WTC11 (cell line): ENCODE measurements around the gene NCS1. TPM values are rescaled to one million over a fixed set of nuclear protein-coding genes. Genes with fewer than 3 reads are reported as not detected.
A peak's percentile ranks its signal among the peaks of the same experiment; 100 is the strongest.

Experiments used
- ATAC-seq: fragments of 200-7000 bp; cut with Tn5 transposase; 2 replicates; pipeline ENCODE4 v1.10.0; 2021; ENCODE audit warnings: mild to moderate bottlenecking, moderate library complexity
- CTCF ChIA-PET: fragments of 300-600 bp; sonication (Branson Sonifier 250); formaldehyde crosslinking; loops from one replicate; lab custom pipeline; 2021; ENCODE audit warnings: antibody characterized with exemption; lab: Charles Lee
- POLR2A ChIA-PET: fragments of 350-600 bp; sonication (Branson Sonifier 250); formaldehyde crosslinking; loops from one replicate; lab custom pipeline; 2021; ENCODE audit warnings: antibody characterized with exemption; lab: Charles Lee
- DNase-seq: peaks from one replicate; pipeline ENCODE4 v3.0.0; 2021; ENCODE audit warnings: low spot score
- H3K27ac Mint-ChIP-seq: 2 replicates; pipeline ENCODE4 v1.8.0; 2021; ENCODE audit warnings: mixed read lengths
- H3K27me3 Mint-ChIP-seq: 2 replicates; pipeline ENCODE4 v1.8.0; 2021; ENCODE audit warnings: low read depth, mild to moderate bottlenecking, moderate library complexity, mixed read lengths
- H3K36me3 Mint-ChIP-seq: 2 replicates; pipeline ENCODE4 v1.8.0; 2021; ENCODE audit warnings: mixed read lengths
- H3K4me1 Mint-ChIP-seq: 2 replicates; pipeline ENCODE4 v1.8.0; 2022; ENCODE audit warnings: mixed read lengths
- H3K4me3 Mint-ChIP-seq: 2 replicates; pipeline ENCODE4 v1.8.0; 2021; ENCODE audit warnings: mild to moderate bottlenecking, moderate library complexity, mixed read lengths
- H3K9me3 Mint-ChIP-seq: 2 replicates; pipeline ENCODE4 v1.8.0; 2021; ENCODE audit warnings: mixed read lengths
- AR ChIP-seq: fragments of 250-450 bp; sonication (Bioruptor Pico); IDR thresholded peaks from 2 replicates; pipeline ENCODE4 v1.9.0; 2021; ENCODE audit warnings: mild to moderate bottlenecking
- ATF1 ChIP-seq: sonication (generic); formaldehyde crosslinking; IDR thresholded peaks from 2 replicates; pipeline ENCODE4 v1.8.1; 2023; ENCODE audit warnings: mild to moderate bottlenecking, moderate library complexity, missing genetic modification reagents
- ATF6 ChIP-seq: sonication (generic); formaldehyde crosslinking; IDR thresholded peaks from 2 replicates; pipeline ENCODE4 v1.8.1; 2023; ENCODE audit warnings: mild to moderate bottlenecking, missing genetic modification reagents
- CBFB ChIP-seq: sonication (generic); formaldehyde crosslinking; IDR thresholded peaks from 2 replicates; pipeline ENCODE4 v1.8.1; 2022; ENCODE audit warnings: mild to moderate bottlenecking, low read depth, missing genetic modification reagents
- CREB1 ChIP-seq: sonication (generic); formaldehyde crosslinking; IDR thresholded peaks from 2 replicates; pipeline ENCODE4 v1.8.0; 2023; ENCODE audit warnings: mild to moderate bottlenecking, missing genetic modification reagents
- CREM ChIP-seq: sonication (generic); formaldehyde crosslinking; IDR thresholded peaks from 2 replicates; pipeline ENCODE4 v1.8.1; 2022; ENCODE audit warnings: mild to moderate bottlenecking, missing genetic modification reagents, moderate library complexity
- ELF4 ChIP-seq: sonication (generic); formaldehyde crosslinking; IDR thresholded peaks from 2 replicates; pipeline ENCODE4 v1.8.1; 2022; ENCODE audit warnings: low read depth, mild to moderate bottlenecking, moderate library complexity, missing genetic modification reagents
- JUN ChIP-seq: sonication (generic); formaldehyde crosslinking; IDR thresholded peaks from 2 replicates; pipeline ENCODE4 v1.8.0; 2023; ENCODE audit warnings: mild to moderate bottlenecking, missing genetic modification reagents
- NR2C2 ChIP-seq: sonication (generic); formaldehyde crosslinking; IDR thresholded peaks from 2 replicates; pipeline ENCODE4 v1.8.0; 2022; ENCODE audit warnings: mild to moderate bottlenecking, missing genetic modification reagents
- RORB ChIP-seq: fragments of 250-450 bp; sonication (Bioruptor Pico); IDR thresholded peaks from 2 replicates; pipeline ENCODE4 v1.9.0; 2021; ENCODE audit warnings: mild to moderate bottlenecking
- SMAD3 ChIP-seq: sonication (generic); formaldehyde crosslinking; IDR thresholded peaks from 2 replicates; pipeline ENCODE4 v1.8.0; 2022; ENCODE audit warnings: missing genetic modification reagents, mild to moderate bottlenecking, borderline replicate concordance
- TCF7 ChIP-seq: sonication (generic); formaldehyde crosslinking; IDR thresholded peaks from 2 replicates; pipeline ENCODE4 v1.8.0; 2022; ENCODE audit warnings: mild to moderate bottlenecking, low read depth, missing genetic modification reagents, moderate library complexity
- TEAD1 ChIP-seq: sonication (generic); formaldehyde crosslinking; IDR thresholded peaks from 2 replicates; pipeline ENCODE4 v1.8.0; 2022; ENCODE audit warnings: mild to moderate bottlenecking, missing genetic modification reagents
- TEAD4 ChIP-seq: sonication (generic); formaldehyde crosslinking; IDR thresholded peaks from 2 replicates; pipeline ENCODE4 v1.8.0; 2022; ENCODE audit warnings: mild to moderate bottlenecking, missing genetic modification reagents
- ZBTB21 ChIP-seq: sonication (generic); formaldehyde crosslinking; IDR thresholded peaks from 2 replicates; pipeline ENCODE4 v1.8.1; 2023; ENCODE audit warnings: mild to moderate bottlenecking, missing genetic modification reagents, borderline replicate concordance
- ZBTB43 ChIP-seq: sonication (generic); formaldehyde crosslinking; IDR thresholded peaks from 2 replicates; pipeline ENCODE4 v1.8.1; 2023; ENCODE audit warnings: mild to moderate bottlenecking, missing genetic modification reagents
- ZNF138 ChIP-seq: sonication (generic); formaldehyde crosslinking; conservative IDR thresholded peaks from 2 replicates; pipeline ENCODE4 v1.8.1; 2022; ENCODE audit warnings: mild to moderate bottlenecking, moderate library complexity, missing genetic modification reagents
- ZNF232 ChIP-seq: sonication (generic); formaldehyde crosslinking; IDR thresholded peaks from 2 replicates; pipeline ENCODE4 v1.8.0; 2022; ENCODE audit warnings: mild to moderate bottlenecking, missing genetic modification reagents
- ZNF317 ChIP-seq: sonication (generic); formaldehyde crosslinking; IDR thresholded peaks from 2 replicates; pipeline ENCODE4 v1.8.1; 2023; ENCODE audit warnings: low read depth, mild to moderate bottlenecking, moderate library complexity, missing genetic modification reagents, borderline replicate concordance
- ZNF425 ChIP-seq: fragments of 250-450 bp; sonication (Bioruptor Pico); conservative IDR thresholded peaks from 2 replicates; pipeline ENCODE4 v1.9.0; 2021; ENCODE audit warnings: mild to moderate bottlenecking
- ZNF671 ChIP-seq: fragments of 250-450 bp; sonication (Bioruptor Pico); IDR thresholded peaks from 2 replicates; pipeline ENCODE4 v1.8.0; 2021; ENCODE audit warnings: mild to moderate bottlenecking
- total RNA-seq: library from RNA; stranded (reverse); gene quantifications from 3 replicates; pipeline ENCODE4 v1.2.3, GENCODE V29; 2021
- TF ChIP-seq, protein P1 (sequence below): sonication (generic); formaldehyde crosslinking; IDR thresholded peaks from 2 replicates; pipeline ENCODE4 v1.8.0; 2023; ENCODE audit warnings: missing genetic modification reagents
- TF ChIP-seq, protein P2 (sequence below): sonication (generic); formaldehyde crosslinking; IDR thresholded peaks from 2 replicates; pipeline ENCODE4 v1.8.0; 2022; ENCODE audit warnings: mild to moderate bottlenecking, missing genetic modification reagents
- TF ChIP-seq, protein P3 (sequence below): fragments of 250-450 bp; sonication (Bioruptor Pico); IDR thresholded peaks from 2 replicates; pipeline ENCODE4 v1.8.0; 2021; ENCODE audit warnings: mild to moderate bottlenecking

Gene NCS1
- total RNA-seq, 1 experiment from 2014 or later: 32.4 TPM

GRCh38 chr9:130155647-130156046 is 16.6 kb upstream of the NCS1 start (continued):
- TF ChIP-seq ATF6 (CRISPR knock-in tag): no peak
- TF ChIP-seq ZNF425 (CRISPR knock-in tag): no peak
- TF ChIP-seq, protein P1, sequence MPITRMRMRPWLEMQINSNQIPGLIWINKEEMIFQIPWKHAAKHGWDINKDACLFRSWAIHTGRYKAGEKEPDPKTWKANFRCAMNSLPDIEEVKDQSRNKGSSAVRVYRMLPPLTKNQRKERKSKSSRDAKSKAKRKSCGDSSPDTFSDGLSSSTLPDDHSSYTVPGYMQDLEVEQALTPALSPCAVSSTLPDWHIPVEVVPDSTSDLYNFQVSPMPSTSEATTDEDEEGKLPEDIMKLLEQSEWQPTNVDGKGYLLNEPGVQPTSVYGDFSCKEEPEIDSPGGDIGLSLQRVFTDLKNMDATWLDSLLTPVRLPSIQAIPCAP (CRISPR knock-in tag): no peak
- TF ChIP-seq TCF7 (CRISPR knock-in tag): no peak
- no peak for TF ChIP-seq RORB (CRISPR knock-in tag)
- TF ChIP-seq TEAD4 (CRISPR knock-in tag): no peak
- TF ChIP-seq ATF1 (CRISPR knock-in tag): no peak

- no peaks in the 10 kb centered on the region for H3K9me3 Mint-ChIP-seq
Observed at GRCh38 chr9:130156672-130157071, 15.5 kb upstream of the NCS1 start.

More at GRCh38 chr9:130156672-130157071, 15.5 kb upstream of the NCS1 start:
- H3K27ac Mint-ChIP-seq: no peak overlapping the region
- TF ChIP-seq TEAD1 (no peak), ZNF317 (no peak), CREB1 (CRISPR knock-in tag) (no peak), ZNF671 (no peak), AR (CRISPR knock-in tag) (no peak), ZBTB21 (CRISPR knock-in tag) (no peak), NR2C2 (CRISPR knock-in tag) (no peak), TEAD4 (CRISPR knock-in tag) (no peak), SMAD3 (CRISPR knock-in tag) (no peak), ZNF232 (no peak), CBFB (CRISPR knock-in tag) (no peak), ZBTB43 (CRISPR knock-in tag) (no peak), ELF4 (CRISPR knock-in tag) (no peak), JUN (CRISPR knock-in tag) (no peak), ZNF138 (CRISPR knock-in tag) (no peak), CREM (CRISPR knock-in tag) (no peak)
- TF ChIP-seq, protein P2, sequence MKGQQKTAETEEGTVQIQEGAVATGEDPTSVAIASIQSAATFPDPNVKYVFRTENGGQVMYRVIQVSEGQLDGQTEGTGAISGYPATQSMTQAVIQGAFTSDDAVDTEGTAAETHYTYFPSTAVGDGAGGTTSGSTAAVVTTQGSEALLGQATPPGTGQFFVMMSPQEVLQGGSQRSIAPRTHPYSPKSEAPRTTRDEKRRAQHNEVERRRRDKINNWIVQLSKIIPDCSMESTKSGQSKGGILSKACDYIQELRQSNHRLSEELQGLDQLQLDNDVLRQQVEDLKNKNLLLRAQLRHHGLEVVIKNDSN (CRISPR knock-in tag): no peak
- TF ChIP-seq, protein P3, sequence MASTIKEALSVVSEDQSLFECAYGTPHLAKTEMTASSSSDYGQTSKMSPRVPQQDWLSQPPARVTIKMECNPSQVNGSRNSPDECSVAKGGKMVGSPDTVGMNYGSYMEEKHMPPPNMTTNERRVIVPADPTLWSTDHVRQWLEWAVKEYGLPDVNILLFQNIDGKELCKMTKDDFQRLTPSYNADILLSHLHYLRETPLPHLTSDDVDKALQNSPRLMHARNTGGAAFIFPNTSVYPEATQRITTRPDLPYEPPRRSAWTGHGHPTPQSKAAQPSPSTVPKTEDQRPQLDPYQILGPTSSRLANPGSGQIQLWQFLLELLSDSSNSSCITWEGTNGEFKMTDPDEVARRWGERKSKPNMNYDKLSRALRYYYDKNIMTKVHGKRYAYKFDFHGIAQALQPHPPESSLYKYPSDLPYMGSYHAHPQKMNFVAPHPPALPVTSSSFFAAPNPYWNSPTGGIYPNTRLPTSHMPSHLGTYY (CRISPR knock-in tag): no peak
- H3K36me3 Mint-ChIP-seq: no peaks in the 10 kb centered on the region
- H3K4me1 Mint-ChIP-seq: peaks cover 16% of the 10 kb centered on the region
- POLR2A ChIA-PET: interaction anchor here (0.9 kb wide), 1 partner anchor 34 kb away, joined by 3 read pairs; no protein-coding TSS in a partner anchor
- no peaks in the 10 kb centered on the region for H3K27me3 Mint-ChIP-seq
- DNase-seq: no peak
- CTCF ChIA-PET: interaction anchor here (0.8 to 1.8 kb wide), 3 partner anchors 52 to 158 kb away, joined by 3 to 6 read pairs (median 4); no protein-coding TSS in a partner anchor
- ATAC-seq: peak; percentile 21; the same call in 1 of the 2 replicates
- H3K4me3 Mint-ChIP-seq: no peak overlapping the region
